Peyer's patch (tissue), 4 donors: ENCODE measurements around the gene MYRFL.

ENCODE experiments used
- POLR2A ChIP-seq, 2 donors: fragments of 450-650 bp; IDR thresholded peaks; one replicate each; pipeline ENCODE4 v1.5.1; 2017; ENCODE audit warnings: antibody characterized with exemption in 2 of 2, mild to moderate bottlenecking in 2 of 2, moderate library complexity in 2 of 2
- TF ChIP-seq, protein P1 (sequence below), 6 experiments: fragments of 450-650 bp in 4 of 6; fragments of 200-600 bp in 2 of 6; sonication (generic) in 1 of 6; IDR thresholded peaks; one replicate each; pipeline ENCODE4 v1.5.1; 2017 to 2019; ENCODE audit warnings: antibody characterized with exemption in 6 of 6, mild to moderate bottlenecking in 3 of 6, moderate library complexity in 1 of 6

DNA sequence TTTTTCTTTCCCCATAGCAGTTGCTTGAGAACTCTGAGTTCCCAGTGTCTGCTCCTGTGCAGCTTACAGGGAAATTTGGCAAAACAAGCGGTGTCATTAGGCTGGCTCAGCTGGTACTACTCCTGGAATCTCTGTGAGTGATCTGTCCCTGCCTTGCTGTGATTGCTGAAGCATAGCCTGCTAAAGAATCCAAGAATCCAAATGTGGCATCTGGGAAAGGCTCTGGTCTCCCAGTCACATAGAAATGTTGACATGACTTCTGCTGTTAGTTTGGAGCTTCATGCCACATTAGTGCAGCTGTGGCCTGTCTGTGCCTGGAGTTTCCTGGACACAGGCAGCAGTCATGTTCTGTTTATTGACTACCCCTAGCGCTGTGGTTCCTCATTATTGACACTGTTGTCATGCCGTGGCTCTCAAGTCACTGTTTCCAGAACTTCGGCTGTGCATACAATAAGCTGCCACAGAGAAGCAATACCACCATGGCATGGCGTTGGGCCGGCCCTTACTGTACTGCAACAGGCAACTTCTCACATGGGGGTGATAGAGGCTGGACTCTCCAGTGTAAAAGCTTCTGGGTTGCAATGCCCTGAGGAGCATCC is 166.8 kb downstream of the MYRFL start:
- TF ChIP-seq POLR2A (IDR thresholded peaks at IDR 0.05), result no peak
- TF ChIP-seq, protein P1, sequence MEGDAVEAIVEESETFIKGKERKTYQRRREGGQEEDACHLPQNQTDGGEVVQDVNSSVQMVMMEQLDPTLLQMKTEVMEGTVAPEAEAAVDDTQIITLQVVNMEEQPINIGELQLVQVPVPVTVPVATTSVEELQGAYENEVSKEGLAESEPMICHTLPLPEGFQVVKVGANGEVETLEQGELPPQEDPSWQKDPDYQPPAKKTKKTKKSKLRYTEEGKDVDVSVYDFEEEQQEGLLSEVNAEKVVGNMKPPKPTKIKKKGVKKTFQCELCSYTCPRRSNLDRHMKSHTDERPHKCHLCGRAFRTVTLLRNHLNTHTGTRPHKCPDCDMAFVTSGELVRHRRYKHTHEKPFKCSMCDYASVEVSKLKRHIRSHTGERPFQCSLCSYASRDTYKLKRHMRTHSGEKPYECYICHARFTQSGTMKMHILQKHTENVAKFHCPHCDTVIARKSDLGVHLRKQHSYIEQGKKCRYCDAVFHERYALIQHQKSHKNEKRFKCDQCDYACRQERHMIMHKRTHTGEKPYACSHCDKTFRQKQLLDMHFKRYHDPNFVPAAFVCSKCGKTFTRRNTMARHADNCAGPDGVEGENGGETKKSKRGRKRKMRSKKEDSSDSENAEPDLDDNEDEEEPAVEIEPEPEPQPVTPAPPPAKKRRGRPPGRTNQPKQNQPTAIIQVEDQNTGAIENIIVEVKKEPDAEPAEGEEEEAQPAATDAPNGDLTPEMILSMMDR (IDR thresholded peaks at IDR 0.05), result no peak
